NB4 (cell line): ENCODE data around the gene AGT.

Source experiments
- CTCF ChIP-seq: IDR thresholded peaks from one replicate; pipeline ENCODE4 v1.5.1; 2012; ENCODE audit warnings: low read depth, low read length
- MAX ChIP-seq: IDR thresholded peaks from 2 replicates; pipeline ENCODE4 v1.6.1; 2011; ENCODE audit warnings: low read depth, low read length
- MYC ChIP-seq: IDR thresholded peaks from 2 replicates; pipeline ENCODE4 v1.6.1; 2011; ENCODE audit warnings: low read depth, low read length
- POLR2A ChIP-seq: IDR thresholded peaks from 2 replicates; pipeline ENCODE4 v1.6.1; 2011; ENCODE audit warnings: mild to moderate bottlenecking; ENCODE audit not compliant: insufficient read length; ENCODE audit errors: extremely low read depth

- no peak for TF ChIP-seq POLR2A
- TF ChIP-seq CTCF: no peak
- TF ChIP-seq MAX: no peak
- no peak for TF ChIP-seq MYC
These were observed 34.7 kb downstream of the AGT start for GRCh38 chr1:230679192-230679591.
